ENCODE results near the gene PCSK5. TPM values are rescaled to one million over a fixed set of nuclear protein-coding genes. Genes with fewer than 3 reads are reported as not detected.
"Not testable (repeated sequence)": the region's sequence is repeated elsewhere in the genome, so short reads cannot be mapped to it uniquely, and the experiment has no call there.

Gene PCSK5
- total RNA-seq, 1 donor from 2014 or later: 16.7 TPM

GRCh38 chr9:76324030-76324429, 433.6 kb downstream of the PCSK5 start:
- not testable (repeated sequence) for H3K4me3 ChIP-seq (ENCODE audit: low read length in 3 of 3); H3K9ac ChIP-seq (ENCODE audit: low read depth in 1 of 3, low read length in 3 of 3); H3K9me3 ChIP-seq (ENCODE audit: control insufficient read depth in 3 of 3, low read length in 3 of 3); H3K4me1 ChIP-seq (ENCODE audit: control insufficient read depth in 3 of 3, insufficient read depth in 3 of 3, low read length in 3 of 3); H3K27ac ChIP-seq (ENCODE audit: low read depth, low read length); H3K27me3 ChIP-seq (ENCODE audit: control insufficient read depth in 3 of 3, insufficient read depth in 3 of 3, low read length in 3 of 3); H3K36me3 ChIP-seq (ENCODE audit: control insufficient read depth in 3 of 3, insufficient read depth in 3 of 3, low read length in 3 of 3)

DNA sequence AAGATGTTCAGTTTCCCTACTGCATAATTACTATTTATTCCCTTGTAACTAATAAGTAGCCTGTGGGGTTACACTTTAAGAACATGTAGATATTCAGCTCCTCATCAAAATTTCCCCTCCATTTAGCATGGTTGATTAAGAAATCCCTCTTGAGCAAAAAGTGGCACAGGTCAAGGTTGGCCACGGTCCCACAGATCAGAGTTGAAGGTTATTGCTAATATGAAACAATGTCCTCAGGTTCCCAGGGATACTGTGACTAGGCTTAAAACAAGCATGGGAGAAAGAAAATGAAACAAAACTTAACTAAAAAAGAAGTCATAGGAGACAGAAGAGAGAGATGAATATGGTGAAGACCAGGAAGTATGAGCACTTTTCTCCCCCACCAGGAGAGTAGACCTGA, 439.6 kb downstream of the PCSK5 start:
- Histone ChIP-seq H3K27me3 (ENCODE audit: control insufficient read depth in 3 of 3, insufficient read depth in 3 of 3, low read length in 3 of 3) (no peaks in the 10 kb centered on the region), H3K9ac (ENCODE audit: low read depth in 1 of 3, low read length in 3 of 3) (no peak overlapping the region), H3K9me3 (ENCODE audit: control insufficient read depth in 3 of 3, low read length in 3 of 3) (no peaks in the 10 kb centered on the region), H3K4me1 (ENCODE audit: control insufficient read depth in 3 of 3, insufficient read depth in 3 of 3, low read length in 3 of 3) (no peaks in the 10 kb centered on the region), H3K4me3 (ENCODE audit: low read length in 3 of 3) (no peak overlapping the region), H3K27ac (ENCODE audit: low read depth, low read length) (no peak overlapping the region), H3K36me3 (ENCODE audit: control insufficient read depth in 3 of 3, insufficient read depth in 3 of 3, low read length in 3 of 3) (no peaks in the 10 kb centered on the region)

GRCh38 chr9:76333388-76333787, 442.9 kb downstream of the PCSK5 start:
- Histone ChIP-seq H3K4me3 (ENCODE audit: low read length in 3 of 3) (no peak overlapping the region), H3K27me3 (ENCODE audit: control insufficient read depth in 3 of 3, insufficient read depth in 3 of 3, low read length in 3 of 3) (no peaks in the 10 kb centered on the region), H3K9ac (ENCODE audit: low read depth in 1 of 3, low read length in 3 of 3) (no peak overlapping the region), H3K9me3 (ENCODE audit: control insufficient read depth in 3 of 3, low read length in 3 of 3) (no peaks in the 10 kb centered on the region), H3K4me1 (ENCODE audit: control insufficient read depth in 3 of 3, insufficient read depth in 3 of 3, low read length in 3 of 3) (no peaks in the 10 kb centered on the region), H3K27ac (ENCODE audit: low read depth, low read length) (no peak overlapping the region), H3K36me3 (ENCODE audit: control insufficient read depth in 3 of 3, insufficient read depth in 3 of 3, low read length in 3 of 3) (no peaks in the 10 kb centered on the region)

DNA sequence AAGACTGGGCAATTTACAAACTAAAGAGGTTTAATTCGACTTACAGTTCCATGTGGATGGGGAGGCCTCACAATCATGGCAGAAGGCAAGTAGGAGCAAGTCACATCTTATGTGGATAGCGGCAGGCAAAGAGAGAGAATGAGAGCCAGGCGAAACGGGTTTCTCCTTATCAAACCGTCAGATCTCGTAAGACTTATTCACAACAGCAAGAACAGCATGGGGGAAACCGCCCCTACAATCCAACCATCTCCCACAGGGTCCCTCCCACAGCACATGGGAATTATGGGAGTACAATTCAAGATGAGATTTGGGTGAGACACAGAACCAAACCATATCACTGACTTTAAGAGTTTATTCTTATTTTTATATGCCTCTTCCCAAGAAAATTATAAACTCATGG, 443.5 kb downstream of the PCSK5 start:
- Histone ChIP-seq H3K4me3 (ENCODE audit: low read length in 3 of 3) (no peak overlapping the region), H3K4me1 (ENCODE audit: control insufficient read depth in 3 of 3, insufficient read depth in 3 of 3, low read length in 3 of 3) (no peaks in the 10 kb centered on the region), H3K27ac (ENCODE audit: low read depth, low read length) (no peak overlapping the region), H3K27me3 (ENCODE audit: control insufficient read depth in 3 of 3, insufficient read depth in 3 of 3, low read length in 3 of 3) (no peaks in the 10 kb centered on the region), H3K9ac (ENCODE audit: low read depth in 1 of 3, low read length in 3 of 3) (no peak overlapping the region), H3K9me3 (ENCODE audit: control insufficient read depth in 3 of 3, low read length in 3 of 3) (no peaks in the 10 kb centered on the region), H3K36me3 (ENCODE audit: control insufficient read depth in 3 of 3, insufficient read depth in 3 of 3, low read length in 3 of 3) (no peaks in the 10 kb centered on the region)

DNA sequence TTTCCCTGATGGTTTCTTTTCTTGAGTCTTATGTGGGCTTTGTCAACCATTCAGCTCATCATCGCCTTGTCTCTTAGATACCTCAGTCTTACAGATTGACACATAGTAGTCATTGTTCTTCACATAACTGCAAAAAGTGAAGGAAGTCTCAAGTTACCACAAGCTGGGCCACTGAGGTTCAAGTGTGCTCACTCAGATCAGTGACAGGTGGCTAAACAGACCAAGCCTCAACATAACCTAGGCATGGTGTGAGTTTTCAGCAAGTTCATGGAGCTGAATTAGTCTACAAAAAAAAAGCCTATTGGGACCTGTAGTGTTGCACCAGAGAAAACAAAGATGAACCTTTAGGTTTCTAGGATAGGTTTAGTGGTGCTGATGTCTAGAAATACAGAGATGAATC, 445.6 kb downstream of the PCSK5 start:
- Histone ChIP-seq H3K9me3 (ENCODE audit: control insufficient read depth in 3 of 3, low read length in 3 of 3) (no peaks in the 10 kb centered on the region), H3K4me1 (ENCODE audit: control insufficient read depth in 3 of 3, insufficient read depth in 3 of 3, low read length in 3 of 3) (no peaks in the 10 kb centered on the region), H3K36me3 (ENCODE audit: control insufficient read depth in 3 of 3, insufficient read depth in 3 of 3, low read length in 3 of 3) (no peaks in the 10 kb centered on the region), H3K27ac (ENCODE audit: low read depth, low read length) (no peak overlapping the region), H3K27me3 (ENCODE audit: control insufficient read depth in 3 of 3, insufficient read depth in 3 of 3, low read length in 3 of 3) (no peaks in the 10 kb centered on the region), H3K9ac (ENCODE audit: low read depth in 1 of 3, low read length in 3 of 3) (no peak overlapping the region), H3K4me3 (ENCODE audit: low read length in 3 of 3) (no peak overlapping the region)

GRCh38 chr9:76338418-76338817, 447.9 kb downstream of the PCSK5 start:
- Histone ChIP-seq H3K9ac (ENCODE audit: low read depth in 1 of 3, low read length in 3 of 3) (no peak overlapping the region), H3K4me1 (ENCODE audit: control insufficient read depth in 3 of 3, insufficient read depth in 3 of 3, low read length in 3 of 3) (no peaks in the 10 kb centered on the region), H3K9me3 (ENCODE audit: control insufficient read depth in 3 of 3, low read length in 3 of 3) (no peaks in the 10 kb centered on the region), H3K27me3 (ENCODE audit: control insufficient read depth in 3 of 3, insufficient read depth in 3 of 3, low read length in 3 of 3) (no peaks in the 10 kb centered on the region), H3K27ac (ENCODE audit: low read depth, low read length) (no peak overlapping the region), H3K4me3 (ENCODE audit: low read length in 3 of 3) (no peak overlapping the region), H3K36me3 (ENCODE audit: control insufficient read depth in 3 of 3, insufficient read depth in 3 of 3, low read length in 3 of 3) (no peaks in the 10 kb centered on the region)

DNA sequence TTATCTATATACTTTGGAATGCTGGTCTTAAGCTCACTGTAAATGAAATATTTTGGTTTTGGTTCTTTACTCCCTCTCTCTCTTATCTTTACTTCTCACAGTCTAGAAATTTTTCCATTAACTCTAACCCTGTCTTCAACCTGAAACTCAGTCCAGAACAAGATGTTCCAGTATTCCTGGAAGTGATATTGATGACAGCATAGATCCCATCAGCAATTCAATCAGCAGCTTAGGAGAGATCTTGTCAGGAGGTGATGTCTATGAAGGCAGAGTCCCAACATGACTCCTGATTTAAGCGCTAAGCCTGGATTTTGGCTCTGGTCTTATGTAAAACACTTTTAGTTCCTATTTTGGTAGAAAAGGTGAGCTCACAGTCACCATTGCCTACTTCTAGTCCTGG, 451.1 kb downstream of the PCSK5 start:
- Histone ChIP-seq H3K4me3 (ENCODE audit: low read length in 3 of 3) (no peak overlapping the region), H3K9ac (ENCODE audit: low read depth in 1 of 3, low read length in 3 of 3) (no peak overlapping the region), H3K9me3 (ENCODE audit: control insufficient read depth in 3 of 3, low read length in 3 of 3) (no peaks in the 10 kb centered on the region), H3K27me3 (ENCODE audit: control insufficient read depth in 3 of 3, insufficient read depth in 3 of 3, low read length in 3 of 3) (no peaks in the 10 kb centered on the region), H3K36me3 (ENCODE audit: control insufficient read depth in 3 of 3, insufficient read depth in 3 of 3, low read length in 3 of 3) (no peaks in the 10 kb centered on the region), H3K4me1 (ENCODE audit: control insufficient read depth in 3 of 3, insufficient read depth in 3 of 3, low read length in 3 of 3) (no peaks in the 10 kb centered on the region), H3K27ac (ENCODE audit: low read depth, low read length) (no peak overlapping the region)

DNA sequence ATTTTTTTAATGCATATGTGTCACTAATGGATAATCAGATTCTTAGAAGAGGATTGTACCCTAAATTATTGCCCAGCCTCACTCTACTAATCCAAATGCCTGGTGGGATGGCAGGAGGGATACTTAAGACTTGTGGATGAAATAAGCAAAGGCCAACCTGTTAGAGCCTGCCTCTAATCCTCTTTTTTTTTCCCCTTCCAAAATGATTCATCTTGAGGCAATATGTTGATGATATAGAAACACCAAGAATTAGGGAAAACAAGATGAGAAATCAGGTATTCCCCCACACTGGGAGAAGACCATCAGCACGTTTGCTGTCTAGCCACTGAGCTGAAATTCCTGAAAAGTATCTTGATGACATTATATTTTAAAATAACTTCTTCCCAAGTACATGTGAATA, 451.7 kb downstream of the PCSK5 start:
- H3K27ac ChIP-seq (ENCODE audit: low read depth, low read length): no peak overlapping the region
- H3K4me3 ChIP-seq (ENCODE audit: low read length in 3 of 3): no peak overlapping the region
- no peaks in the 10 kb centered on the region for H3K36me3 ChIP-seq (ENCODE audit: control insufficient read depth in 3 of 3, insufficient read depth in 3 of 3, low read length in 3 of 3)
- H3K4me1 ChIP-seq (ENCODE audit: control insufficient read depth in 3 of 3, insufficient read depth in 3 of 3, low read length in 3 of 3): no peaks in the 10 kb centered on the region
- no peaks in the 10 kb centered on the region for H3K27me3 ChIP-seq (ENCODE audit: control insufficient read depth in 3 of 3, insufficient read depth in 3 of 3, low read length in 3 of 3)
- no peak overlapping the region for H3K9ac ChIP-seq (ENCODE audit: low read depth in 1 of 3, low read length in 3 of 3)
- no peaks in the 10 kb centered on the region for H3K9me3 ChIP-seq (ENCODE audit: control insufficient read depth in 3 of 3, low read length in 3 of 3)

GRCh38 chr9:76342858-76343257, 452.4 kb downstream of the PCSK5 start:
- Histone ChIP-seq H3K9ac (ENCODE audit: low read depth in 1 of 3, low read length in 3 of 3) (no peak overlapping the region), H3K4me1 (ENCODE audit: control insufficient read depth in 3 of 3, insufficient read depth in 3 of 3, low read length in 3 of 3) (no peaks in the 10 kb centered on the region), H3K27me3 (ENCODE audit: control insufficient read depth in 3 of 3, insufficient read depth in 3 of 3, low read length in 3 of 3) (no peaks in the 10 kb centered on the region), H3K36me3 (ENCODE audit: control insufficient read depth in 3 of 3, insufficient read depth in 3 of 3, low read length in 3 of 3) (no peaks in the 10 kb centered on the region), H3K9me3 (ENCODE audit: control insufficient read depth in 3 of 3, low read length in 3 of 3) (no peaks in the 10 kb centered on the region), H3K27ac (ENCODE audit: low read depth, low read length) (no peak overlapping the region), H3K4me3 (ENCODE audit: low read length in 3 of 3) (no peak overlapping the region)

DNA sequence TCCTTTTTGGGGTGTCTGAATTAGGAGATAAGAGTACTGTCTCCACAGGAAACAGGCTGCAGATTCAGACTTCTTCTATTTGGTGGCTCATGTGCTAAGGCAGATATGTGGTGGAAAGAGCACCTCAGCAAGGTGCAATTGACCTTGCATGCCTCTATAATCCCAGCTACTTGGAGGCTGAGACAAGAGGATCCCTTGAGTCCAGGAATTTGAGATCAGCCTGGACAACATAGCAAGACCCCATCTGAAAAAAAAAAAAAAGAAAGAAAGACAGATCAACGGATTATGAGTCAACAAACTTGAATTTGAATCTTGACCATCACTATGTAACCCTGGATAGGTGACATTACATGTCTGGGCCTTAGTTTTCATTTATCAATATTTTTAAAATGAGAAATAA, 459.4 kb downstream of the PCSK5 start:
- H3K27me3 ChIP-seq (ENCODE audit: control insufficient read depth in 3 of 3, insufficient read depth in 3 of 3, low read length in 3 of 3): no peaks in the 10 kb centered on the region
- H3K4me1 ChIP-seq (ENCODE audit: control insufficient read depth in 3 of 3, insufficient read depth in 3 of 3, low read length in 3 of 3): no peaks in the 10 kb centered on the region
- H3K9ac ChIP-seq (ENCODE audit: low read depth in 1 of 3, low read length in 3 of 3): no peak overlapping the region
- no peak overlapping the region for H3K4me3 ChIP-seq (ENCODE audit: low read length in 3 of 3)
- no peaks in the 10 kb centered on the region for H3K36me3 ChIP-seq (ENCODE audit: control insufficient read depth in 3 of 3, insufficient read depth in 3 of 3, low read length in 3 of 3)
- H3K9me3 ChIP-seq (ENCODE audit: control insufficient read depth in 3 of 3, low read length in 3 of 3): no peaks in the 10 kb centered on the region
- H3K27ac ChIP-seq (ENCODE audit: low read depth, low read length): no peak overlapping the region

- H3K27me3 ChIP-seq (ENCODE audit: control insufficient read depth in 3 of 3, insufficient read depth in 3 of 3, low read length in 3 of 3): no peaks in the 10 kb centered on the region
- H3K9ac ChIP-seq (ENCODE audit: low read depth in 1 of 3, low read length in 3 of 3): no peak overlapping the region
- H3K4me3 ChIP-seq (ENCODE audit: low read length in 3 of 3): no peak overlapping the region
These were observed 460.5 kb downstream of the PCSK5 start for GRCh38 chr9:76351006-76351405.

More at GRCh38 chr9:76351006-76351405, 460.5 kb downstream of the PCSK5 start:
- Histone ChIP-seq H3K4me1 (ENCODE audit: control insufficient read depth in 3 of 3, insufficient read depth in 3 of 3, low read length in 3 of 3) (no peaks in the 10 kb centered on the region), H3K9me3 (ENCODE audit: control insufficient read depth in 3 of 3, low read length in 3 of 3) (no peaks in the 10 kb centered on the region), H3K36me3 (ENCODE audit: control insufficient read depth in 3 of 3, insufficient read depth in 3 of 3, low read length in 3 of 3) (no peaks in the 10 kb centered on the region), H3K27ac (ENCODE audit: low read depth, low read length) (no peak overlapping the region)
